ENCODE measurements around the gene GJB5. TPM values are rescaled to one million over a fixed set of nuclear protein-coding genes. Genes with fewer than 3 reads are reported as not detected.

GJB5 gene
- total RNA-seq (not detected), total RNA-seq (0 reads per million in 29 experiments)
- not detected for total RNA-seq (2013)

GRCh38 chr1:34754964-34755637, at the start of gene GJB5:
Gene GJB5, plus strand, starts transcription at chr1:34755047. Its CDS starts 2,284 bp downstream, at chr1:34757331.
- H3K27ac Mint-ChIP-seq: no peak within 1 kb of the TSS
- ChIA-PET POLR2A (no interaction called here), CTCF (no interaction called here)
- Histone ChIP-seq H3K4me1 (ENCODE audit: control insufficient read depth in 1 of 2, extremely low read depth in 1 of 2, insufficient read depth in 2 of 2, low read length in 2 of 2) (no peaks in the 10 kb centered on the region), H3K9me3 (no peaks in the 10 kb centered on the region), H3K27ac (ENCODE audit: low read length) (no peak within 1 kb of the TSS), H3K36me3 (ENCODE audit: control insufficient read depth in 2 of 2, extremely low read depth in 1 of 2, insufficient read depth in 1 of 2, low read length in 1 of 2) (no peaks in the 10 kb centered on the region), H3K4me3 (ENCODE audit: control insufficient read depth in 1 of 2, extremely low read depth in 1 of 2, low read length in 1 of 2) (no peak within 1 kb of the TSS), H3K27me3 (replicated peaks in 1 of 2; ENCODE audit: control insufficient read depth in 2 of 2, extremely low read depth in 1 of 2, insufficient read depth in 2 of 2, low read length in 1 of 2) (peaks cover 0 to 18% of the 10 kb centered on the region in 2 experiments)
- ATAC-seq (replicated peaks in 1 of 4) (no peak), DNase-seq (no peak)
- H3K4me3 Mint-ChIP-seq: no peak within 1 kb of the TSS
- H3K4me1 Mint-ChIP-seq: no peaks in the 10 kb centered on the region
- H3K9me3 Mint-ChIP-seq: no peaks in the 10 kb centered on the region
- H3K36me3 Mint-ChIP-seq: no peaks in the 10 kb centered on the region
- 89% methylated on average over 6 of the region's 13 CpGs for WGBS (ENCODE audit: insufficient coverage)
- H3K27me3 Mint-ChIP-seq: peaks cover 0 to 4% of the 10 kb centered on the region in 2 donors

- DNase-seq: no peak
- no peak overlapping the region for H3K4me3 Mint-ChIP-seq
- Histone ChIP-seq H3K4me1 (ENCODE audit: control insufficient read depth in 1 of 2, extremely low read depth in 1 of 2, insufficient read depth in 2 of 2, low read length in 2 of 2) (no peaks in the 10 kb centered on the region), H3K36me3 (ENCODE audit: control insufficient read depth in 2 of 2, extremely low read depth in 1 of 2, insufficient read depth in 1 of 2, low read length in 1 of 2) (no peaks in the 10 kb centered on the region), H3K9me3 (no peaks in the 10 kb centered on the region), H3K4me3 (ENCODE audit: control insufficient read depth in 1 of 2, extremely low read depth in 1 of 2, low read length in 1 of 2) (no peak overlapping the region), H3K27me3 (replicated peaks in 1 of 2; ENCODE audit: control insufficient read depth in 2 of 2, extremely low read depth in 1 of 2, insufficient read depth in 2 of 2, low read length in 1 of 2) (peaks cover 0 to 11% of the 10 kb centered on the region in 2 experiments), H3K27ac (ENCODE audit: low read length) (no peak overlapping the region)
- ChIA-PET CTCF (no interaction called here), POLR2A (no interaction called here)
- H3K27me3 Mint-ChIP-seq: peaks cover 16 to 19% of the 10 kb centered on the region in 2 donors
- peaks cover 0 to 4% (median 0%) of the 10 kb centered on the region in 3 donors for H3K9me3 Mint-ChIP-seq
- H3K36me3 Mint-ChIP-seq: no peaks in the 10 kb centered on the region
- no peak overlapping the region for H3K27ac Mint-ChIP-seq
- WGBS (ENCODE audit: insufficient coverage): no CpG with 5 or more reads among the region's 3 CpGs
- H3K4me1 Mint-ChIP-seq: no peaks in the 10 kb centered on the region
- ATAC-seq (replicated peaks in 1 of 4): no peak
Measured at GRCh38 chr1:34705077-34705476, 49.8 kb upstream of the GJB5 start.

GRCh38 chr1:34708106-34708505, 46.7 kb upstream of the GJB5 start:
- CTCF ChIA-PET: interaction anchor here in 1 of 2 donors (0.6 to 0.7 kb wide), 2 partner anchors 1286 to 1440 kb away, joined by 4 read pairs; no protein-coding TSS in a partner anchor
- Histone ChIP-seq H3K4me1 (ENCODE audit: control insufficient read depth in 1 of 2, extremely low read depth in 1 of 2, insufficient read depth in 2 of 2, low read length in 2 of 2) (no peaks in the 10 kb centered on the region), H3K27me3 (replicated peaks in 1 of 2; ENCODE audit: control insufficient read depth in 2 of 2, extremely low read depth in 1 of 2, insufficient read depth in 2 of 2, low read length in 1 of 2) (peaks cover 0 to 13% of the 10 kb centered on the region in 2 experiments), H3K9me3 (no peaks in the 10 kb centered on the region), H3K4me3 (ENCODE audit: control insufficient read depth in 1 of 2, extremely low read depth in 1 of 2, low read length in 1 of 2) (no peak overlapping the region), H3K27ac (ENCODE audit: low read length) (no peak overlapping the region), H3K36me3 (ENCODE audit: control insufficient read depth in 2 of 2, extremely low read depth in 1 of 2, insufficient read depth in 1 of 2, low read length in 1 of 2) (no peaks in the 10 kb centered on the region)
- POLR2A ChIA-PET: no interaction called here
- H3K9me3 Mint-ChIP-seq: peaks cover 0 to 4% (median 0%) of the 10 kb centered on the region in 3 donors
- no peaks in the 10 kb centered on the region for H3K36me3 Mint-ChIP-seq
- DNase-seq (no peak), ATAC-seq (replicated peaks in 1 of 4) (no peak)
- H3K4me1 Mint-ChIP-seq: no peaks in the 10 kb centered on the region
- no peak overlapping the region for H3K4me3 Mint-ChIP-seq
- H3K27me3 Mint-ChIP-seq: peaks cover 15 to 19% of the 10 kb centered on the region in 2 donors
- 85% methylated on average over 2 of the region's 4 CpGs for WGBS (ENCODE audit: insufficient coverage)
- H3K27ac Mint-ChIP-seq: no peak overlapping the region

- peaks cover 0 to 13% of the 10 kb centered on the region in 2 experiments for H3K27me3 ChIP-seq (replicated peaks in 1 of 2; ENCODE audit: control insufficient read depth in 2 of 2, extremely low read depth in 1 of 2, insufficient read depth in 2 of 2, low read length in 1 of 2)
- peaks cover 15 to 16% of the 10 kb centered on the region in 2 donors for H3K27me3 Mint-ChIP-seq
- H3K27ac Mint-ChIP-seq: no peak overlapping the region
Measured at GRCh38 chr1:34709547-34709946, 45.3 kb upstream of the GJB5 start.

GRCh38 chr1:34710812-34711211, 44.0 kb upstream of the GJB5 start:
- DNase-seq (no peak), ATAC-seq (replicated peaks in 1 of 4) (no peak)
- Histone ChIP-seq H3K4me3 (ENCODE audit: control insufficient read depth in 1 of 2, extremely low read depth in 1 of 2, low read length in 1 of 2) (no peak overlapping the region), H3K4me1 (ENCODE audit: control insufficient read depth in 1 of 2, extremely low read depth in 1 of 2, insufficient read depth in 2 of 2, low read length in 2 of 2) (no peaks in the 10 kb centered on the region), H3K27me3 (replicated peaks in 1 of 2; ENCODE audit: control insufficient read depth in 2 of 2, extremely low read depth in 1 of 2, insufficient read depth in 2 of 2, low read length in 1 of 2) (peaks cover 0 to 10% of the 10 kb centered on the region in 2 experiments), H3K27ac (ENCODE audit: low read length) (no peak overlapping the region), H3K36me3 (ENCODE audit: control insufficient read depth in 2 of 2, extremely low read depth in 1 of 2, insufficient read depth in 1 of 2, low read length in 1 of 2) (no peaks in the 10 kb centered on the region), H3K9me3 (no peaks in the 10 kb centered on the region)
- no peak overlapping the region for H3K4me3 Mint-ChIP-seq
- ChIA-PET CTCF (interaction anchor here in 1 of 2 donors (0.6 kb wide), 1 partner anchor 249 kb away, joined by 6 read pairs; no protein-coding TSS in a partner anchor), POLR2A (no interaction called here)
- H3K27ac Mint-ChIP-seq: no peak overlapping the region
- peaks cover 9% of the 10 kb centered on the region in 2 donors for H3K27me3 Mint-ChIP-seq
- peaks cover 0 to 4% (median 0%) of the 10 kb centered on the region in 3 donors for H3K9me3 Mint-ChIP-seq
- no peaks in the 10 kb centered on the region for H3K36me3 Mint-ChIP-seq
- H3K4me1 Mint-ChIP-seq: no peaks in the 10 kb centered on the region

More at GRCh38 chr1:34709547-34709946, 45.3 kb upstream of the GJB5 start:
- ATAC-seq (replicated peaks in 1 of 4) (no peak), DNase-seq (no peak)
- Histone ChIP-seq H3K4me1 (ENCODE audit: control insufficient read depth in 1 of 2, extremely low read depth in 1 of 2, insufficient read depth in 2 of 2, low read length in 2 of 2) (no peaks in the 10 kb centered on the region), H3K27ac (ENCODE audit: low read length) (no peak overlapping the region), H3K4me3 (ENCODE audit: control insufficient read depth in 1 of 2, extremely low read depth in 1 of 2, low read length in 1 of 2) (no peak overlapping the region), H3K36me3 (ENCODE audit: control insufficient read depth in 2 of 2, extremely low read depth in 1 of 2, insufficient read depth in 1 of 2, low read length in 1 of 2) (no peaks in the 10 kb centered on the region), H3K9me3 (no peaks in the 10 kb centered on the region)
- Mint-ChIP-seq H3K36me3 (no peaks in the 10 kb centered on the region), H3K4me3 (no peak overlapping the region), H3K9me3 (peaks cover 0 to 4% (median 0%) of the 10 kb centered on the region in 3 donors), H3K4me1 (no peaks in the 10 kb centered on the region)
- WGBS (ENCODE audit: insufficient coverage): 53% methylated on average over 5 of the region's 6 CpGs
- CTCF ChIA-PET: interaction anchor here in 1 of 2 donors (0.6 kb wide), 1 partner anchor 1037 kb away, joined by 4 read pairs; no protein-coding TSS in a partner anchor
- POLR2A ChIA-PET: no interaction called here

- Mint-ChIP-seq H3K4me1 (no peaks in the 10 kb centered on the region), H3K9me3 (peaks cover 0 to 4% (median 0%) of the 10 kb centered on the region in 3 donors), H3K36me3 (no peaks in the 10 kb centered on the region), H3K4me3 (no peak overlapping the region), H3K27me3 (peaks cover 6 to 8% of the 10 kb centered on the region in 2 donors), H3K27ac (no peak overlapping the region)
- CTCF ChIA-PET: no interaction called here
- no peak overlapping the region for H3K27ac ChIP-seq (ENCODE audit: low read length)
- no peaks in the 10 kb centered on the region for H3K9me3 ChIP-seq
- no peaks in the 10 kb centered on the region for H3K4me1 ChIP-seq (ENCODE audit: control insufficient read depth in 1 of 2, extremely low read depth in 1 of 2, insufficient read depth in 2 of 2, low read length in 2 of 2)
- peaks cover 0 to 10% of the 10 kb centered on the region in 2 experiments for H3K27me3 ChIP-seq (replicated peaks in 1 of 2; ENCODE audit: control insufficient read depth in 2 of 2, extremely low read depth in 1 of 2, insufficient read depth in 2 of 2, low read length in 1 of 2)
- WGBS (ENCODE audit: insufficient coverage): no CpG with 5 or more reads among the region's 4 CpGs
- POLR2A ChIA-PET: no interaction called here
- DNase-seq (no peak), ATAC-seq (replicated peaks in 1 of 4) (no peak)
- H3K4me3 ChIP-seq (ENCODE audit: control insufficient read depth in 1 of 2, extremely low read depth in 1 of 2, low read length in 1 of 2): no peak overlapping the region
- no peaks in the 10 kb centered on the region for H3K36me3 ChIP-seq (ENCODE audit: control insufficient read depth in 2 of 2, extremely low read depth in 1 of 2, insufficient read depth in 1 of 2, low read length in 1 of 2)
Measured at GRCh38 chr1:34711485-34711884, 43.4 kb upstream of the GJB5 start.

Measured in T-cell (primary cell).